Transverse colon (tissue), 4 donors: ENCODE data around the gene SH3RF3. TPM values are rescaled to one million over a fixed set of nuclear protein-coding genes. Genes with fewer than 3 reads are reported as not detected.
A peak's percentile ranks its signal among the peaks of the same experiment; 100 is the strongest.

ENCODE experiments used
- DNase-seq: peaks from one replicate; pipeline ENCODE4 v3.0.0-alpha.2; 2019
- H3K27ac ChIP-seq, 4 donors: fragments of 200-600 bp; sonication (generic); 2 replicates each; pipeline ENCODE4 v1.5.1; 2016 to 2018; ENCODE audit warnings: inconsistent platforms in 4 of 4
- H3K27me3 ChIP-seq: fragments of 200-600 bp; sonication (generic); 2 replicates; pipeline ENCODE4 v1.5.1; 2017; ENCODE audit warnings: inconsistent platforms
- H3K36me3 ChIP-seq, 4 donors: fragments of 200-600 bp; sonication (generic); 2 replicates each; pipeline ENCODE4 v1.5.1; 2017 to 2019; ENCODE audit warnings: inconsistent platforms in 4 of 4
- H3K4me1 ChIP-seq, 4 donors: fragments of 200-600 bp; sonication (generic); 2 replicates each; pipeline ENCODE4 v1.5.1; 2017 to 2020; ENCODE audit warnings: inconsistent platforms in 4 of 4
- H3K4me3 ChIP-seq, 4 donors: fragments of 200-600 bp; sonication (generic); 1 replicate in 1 of 4; 2 replicates in 3 of 4; pipeline versions ENCODE4 v1.5.1 to v1.6.1; 2017 to 2019; ENCODE audit warnings: inconsistent platforms in 4 of 4
- H3K9me3 ChIP-seq, 2 donors: fragments of 200-600 bp; sonication (generic); 2 replicates each; pipeline ENCODE4 v1.5.1; 2017 to 2019; ENCODE audit warnings: inconsistent platforms in 2 of 2
- EP300 ChIP-seq: sonication (generic); formaldehyde crosslinking; IDR thresholded peaks from one replicate; pipeline ENCODE4 v1.6.1; 2017; ENCODE audit warnings: antibody characterized with exemption, low read depth
- POLR2A ChIP-seq: fragments of 450-650 bp; IDR thresholded peaks from one replicate; pipeline ENCODE4 v1.6.1; 2016; ENCODE audit warnings: antibody characterized with exemption, mild to moderate bottlenecking, moderate library complexity
- POLR2AphosphoS5 ChIP-seq, 3 donors: sonication (generic); formaldehyde crosslinking; IDR thresholded peaks; one replicate each; pipeline ENCODE4 v1.6.1; 2016; ENCODE audit warnings: antibody characterized with exemption in 3 of 3
- WGBS, 2 donors: methylation state at CpG; one replicate each; pipeline ENCODE4 v1.1.5; 2018; ENCODE audit warnings: low coverage in 1 of 2; 5-methylcytosine and 5-hydroxymethylcytosine counted together
- in situ Hi-C, 4 donors: fragments of 200-750 bp; cut with MboI; loops; one replicate each; pipeline versions ENCODE4 v1.15.0 to v1.15.1; 2017; ENCODE audit warnings: low sequenced_read_pairs in 3 of 4, low pct_ligation_motif_present in 1 of 4, low pct_unique_long_range_greater_than_20kb in 1 of 4
- intact Hi-C: fragments of 100-400 bp; cut with DNase I; formaldehyde crosslinking; loops from one replicate; pipeline ENCODE4 v1.15.1; 2023; ENCODE audit warnings: low total_unique reads
- total RNA-seq, 4 donors: library from RNA; depleted of rRNA; stranded (reverse); fragments of >200 nt; gene quantifications; one replicate each; pipeline ENCODE4 v1.1.0, GENCODE V29; 2016
- TF ChIP-seq, protein P1 (sequence below), 5 experiments: fragments of 200-600 bp in 3 of 5; fragments of 450-650 bp in 2 of 5; sonication (generic) in 3 of 5; IDR thresholded peaks; 1 replicate in 2 of 5; 2 replicates in 3 of 5; pipeline ENCODE4 v1.5.1; 2016 to 2017; ENCODE audit warnings: antibody characterized with exemption in 5 of 5, inconsistent platforms in 3 of 5, mild to moderate bottlenecking in 2 of 5, moderate library complexity in 1 of 5

Gene SH3RF3
- total RNA-seq, 4 donors from 2014 or later = 1.9 to 8.8 (median 2.9) TPM

DNA sequence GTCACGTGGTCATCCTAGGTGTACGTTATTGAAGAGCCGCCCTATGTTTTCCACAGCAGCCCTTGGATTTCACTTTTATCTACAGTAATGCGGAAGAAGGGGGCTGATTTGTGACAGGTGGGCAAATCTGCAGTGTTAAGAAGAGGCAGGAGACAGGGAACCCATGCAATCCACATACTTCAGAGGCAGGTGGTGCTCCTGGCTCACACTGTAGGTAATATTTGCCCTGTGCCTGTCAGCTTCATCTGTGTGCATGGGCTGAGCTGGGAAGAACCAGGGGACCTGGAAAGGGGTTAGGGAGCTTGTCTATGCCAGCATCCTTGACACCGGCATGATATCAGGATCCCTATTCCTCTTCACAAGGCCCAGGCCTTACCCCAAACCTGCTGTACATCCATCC, 183.9 kb downstream of the SH3RF3 start:
- H3K27ac ChIP-seq = no peak overlapping the region
- no peaks in the 10 kb centered on the region for H3K36me3 ChIP-seq
- H3K27me3 ChIP-seq = no peaks in the 10 kb centered on the region
- TF ChIP-seq, protein P1, sequence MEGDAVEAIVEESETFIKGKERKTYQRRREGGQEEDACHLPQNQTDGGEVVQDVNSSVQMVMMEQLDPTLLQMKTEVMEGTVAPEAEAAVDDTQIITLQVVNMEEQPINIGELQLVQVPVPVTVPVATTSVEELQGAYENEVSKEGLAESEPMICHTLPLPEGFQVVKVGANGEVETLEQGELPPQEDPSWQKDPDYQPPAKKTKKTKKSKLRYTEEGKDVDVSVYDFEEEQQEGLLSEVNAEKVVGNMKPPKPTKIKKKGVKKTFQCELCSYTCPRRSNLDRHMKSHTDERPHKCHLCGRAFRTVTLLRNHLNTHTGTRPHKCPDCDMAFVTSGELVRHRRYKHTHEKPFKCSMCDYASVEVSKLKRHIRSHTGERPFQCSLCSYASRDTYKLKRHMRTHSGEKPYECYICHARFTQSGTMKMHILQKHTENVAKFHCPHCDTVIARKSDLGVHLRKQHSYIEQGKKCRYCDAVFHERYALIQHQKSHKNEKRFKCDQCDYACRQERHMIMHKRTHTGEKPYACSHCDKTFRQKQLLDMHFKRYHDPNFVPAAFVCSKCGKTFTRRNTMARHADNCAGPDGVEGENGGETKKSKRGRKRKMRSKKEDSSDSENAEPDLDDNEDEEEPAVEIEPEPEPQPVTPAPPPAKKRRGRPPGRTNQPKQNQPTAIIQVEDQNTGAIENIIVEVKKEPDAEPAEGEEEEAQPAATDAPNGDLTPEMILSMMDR (IDR thresholded peaks at IDR 0.05) = no peak
- TF ChIP-seq EP300 (no peak), POLR2AphosphoS5 (IDR thresholded peaks at IDR 0.05) (no peak), POLR2A (no peak)
- no peaks in the 10 kb centered on the region for H3K9me3 ChIP-seq
- no peaks in the 10 kb centered on the region for H3K4me1 ChIP-seq
- intact Hi-C loops = no loop called here
- H3K4me3 ChIP-seq = no peak overlapping the region
- 73% methylated on average over 5 of the region's 5 CpGs; no CpG with 5 or more reads in 1 of the 2 donors for WGBS, 2 donors
- no peak for DNase-seq
- in situ Hi-C loops = no loop called here

DNA sequence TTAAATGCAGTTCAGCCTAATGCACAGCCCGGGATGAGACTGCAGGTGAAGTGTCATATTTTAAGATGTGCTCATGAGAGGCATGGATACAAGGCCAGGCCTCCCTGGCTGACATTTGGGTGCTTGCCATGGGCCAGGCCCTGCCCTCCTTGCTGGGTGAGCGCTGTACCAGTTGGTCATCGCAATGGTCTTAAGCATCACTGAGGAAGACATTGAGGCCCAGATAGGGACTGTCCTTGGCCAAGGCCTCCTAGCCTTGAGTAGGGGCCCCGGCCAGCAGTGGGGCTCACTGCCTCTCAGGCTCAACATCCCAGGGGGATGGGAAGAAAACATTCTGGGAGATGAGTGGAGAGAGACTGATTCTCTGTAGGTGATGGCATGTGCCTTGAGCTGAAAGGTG, 184.3 kb downstream of the SH3RF3 start:
- WGBS, 2 donors = 99% methylated on average over 4 of the region's 4 CpGs; no CpG with 5 or more reads in 1 of the 2 donors
- no peaks in the 10 kb centered on the region for H3K4me1 ChIP-seq

DNA sequence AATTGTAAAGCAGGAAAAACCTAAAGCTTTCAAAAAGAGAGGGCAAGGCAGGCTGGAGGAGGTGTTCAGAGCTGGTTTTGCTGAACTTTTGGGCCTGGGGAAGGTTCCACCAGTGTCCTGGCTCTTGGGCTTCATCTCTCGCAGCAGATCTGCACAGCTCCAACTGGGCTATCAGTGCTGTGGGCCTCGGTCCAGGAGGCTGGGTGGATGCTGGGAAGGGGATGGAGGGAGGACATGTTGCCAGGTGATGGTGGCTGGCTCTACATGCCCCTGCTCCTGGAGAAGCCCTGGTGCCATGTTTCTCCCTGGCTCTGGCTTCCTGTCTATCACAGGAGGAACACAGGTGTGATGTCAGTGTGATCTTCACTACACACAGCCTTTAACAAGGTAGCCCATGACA, 187.1 kb downstream of the SH3RF3 start:
- H3K27me3 ChIP-seq = no peaks in the 10 kb centered on the region
- intact Hi-C loops (no loop called here), in situ Hi-C loops (no loop called here)
- H3K4me3 ChIP-seq = no peak overlapping the region
- peaks cover 7 to 13% (median 10%) of the 10 kb centered on the region in 4 donors for H3K4me1 ChIP-seq
- H3K9me3 ChIP-seq = no peaks in the 10 kb centered on the region
- TF ChIP-seq EP300 (no peak), POLR2AphosphoS5 (IDR thresholded peaks at IDR 0.05) (no peak), POLR2A (no peak)
- TF ChIP-seq, protein P1 (IDR thresholded peaks at IDR 0.05) = no peak
- WGBS, 2 donors = 36% methylated on average over 2 of the region's 2 CpGs; no CpG with 5 or more reads in 1 of the 2 donors
- no peak for DNase-seq
- H3K36me3 ChIP-seq = no peaks in the 10 kb centered on the region
- no peak overlapping the region for H3K27ac ChIP-seq

More for the DNA sequence above, 184.3 kb downstream of the SH3RF3 start:
- intact Hi-C loops = no loop called here
- Histone ChIP-seq H3K36me3 (no peaks in the 10 kb centered on the region), H3K27ac (no peak overlapping the region), H3K4me3 (no peak overlapping the region), H3K9me3 (no peaks in the 10 kb centered on the region), H3K27me3 (no peaks in the 10 kb centered on the region)
- in situ Hi-C loops = no loop called here
- no peak for DNase-seq
- TF ChIP-seq EP300 (no peak), POLR2AphosphoS5 (IDR thresholded peaks at IDR 0.05) (no peak), POLR2A (no peak)
- TF ChIP-seq, protein P1 (IDR thresholded peaks at IDR 0.05) = no peak

DNA sequence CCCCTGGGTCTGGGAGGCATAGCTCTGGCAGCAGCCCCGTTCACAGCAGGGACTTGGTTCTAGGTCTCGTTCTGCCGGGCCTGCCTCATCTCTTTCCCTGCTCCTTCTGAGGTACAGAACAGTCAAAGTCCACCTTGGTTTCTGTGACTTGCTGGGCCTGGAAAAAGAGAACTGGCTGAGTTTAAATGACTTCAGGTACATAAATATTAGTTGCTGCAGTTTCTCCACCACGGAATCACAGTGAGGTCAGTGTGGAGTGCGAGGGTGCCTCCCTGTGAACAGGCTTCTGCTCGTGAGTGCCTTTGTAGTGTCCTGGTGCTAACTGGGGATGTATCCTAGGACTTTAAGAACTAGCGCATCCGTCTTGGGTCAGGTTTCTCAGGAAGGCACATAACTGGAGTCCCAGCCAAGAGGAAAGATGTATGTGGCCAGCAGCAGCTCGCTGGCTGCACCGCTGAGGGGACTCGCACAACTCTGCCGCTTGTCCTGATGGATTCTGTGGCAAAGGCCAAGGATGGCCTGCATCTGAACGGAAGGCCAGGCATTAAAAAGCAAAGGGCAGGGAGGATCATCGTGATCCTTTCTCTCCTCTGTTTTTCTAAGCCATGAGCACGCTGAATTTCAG, 188.6 kb downstream of the SH3RF3 start:
- peak overlapping the region; percentile 61 to 81 (median 68) for H3K27ac ChIP-seq
- no peaks in the 10 kb centered on the region for H3K9me3 ChIP-seq
- no peaks in the 10 kb centered on the region for H3K36me3 ChIP-seq
- DNase-seq = no peak
- in situ Hi-C loops (no loop called here), intact Hi-C loops (no loop called here)
- 73 to 94% methylated on average over 3 to 15 of the region's 15 CpGs for WGBS, 2 donors
- H3K27me3 ChIP-seq = no peaks in the 10 kb centered on the region
- peaks cover 11 to 23% (median 16%) of the 10 kb centered on the region in 4 donors for H3K4me1 ChIP-seq
- TF ChIP-seq EP300 = no peak
- no peak for TF ChIP-seq POLR2A
- TF ChIP-seq, protein P1 (IDR thresholded peaks at IDR 0.05) = no peak
- TF ChIP-seq POLR2AphosphoS5 (IDR thresholded peaks at IDR 0.05) = no peak
- H3K4me3 ChIP-seq = no peak overlapping the region
